ENCODE data around the gene TMC2. TPM values are rescaled to one million over a fixed set of nuclear protein-coding genes. Genes with fewer than 3 reads are reported as not detected.
"Not testable (repeated sequence)": the region's sequence is repeated elsewhere in the genome, so short reads cannot be mapped to it uniquely, and the experiment has no call there.

TMC2 gene
- total and polyA plus RNA-seq, 2 of the 8 experiments (the other 6 are each of a cell fraction or from before 2014, with no cell fraction given) = not detected

- H2BK120ac ChIP-seq (replicated peaks; ENCODE audit: low read depth, low read length); H2BK15ac ChIP-seq (ENCODE audit: low read length); H3K18ac ChIP-seq (ENCODE audit: extremely low read depth, low read length); H3K23me2 ChIP-seq (ENCODE audit: low read depth, low read length); H3K14ac ChIP-seq (ENCODE audit: insufficient read length); H4K8ac ChIP-seq (ENCODE audit: extremely low read depth, insufficient read depth, low read length); DNase-seq (ENCODE audit: low read depth in 1 of 2, low spot score in 2 of 2); H3K23ac ChIP-seq (ENCODE audit: insufficient read length); H3K36me3 ChIP-seq (ENCODE audit: control insufficient read depth in 2 of 4, insufficient read depth in 4 of 4, low read length in 3 of 4); H3K4ac ChIP-seq (replicated peaks; ENCODE audit: insufficient read length, low read depth, low read length); H4K20me1 ChIP-seq (replicated peaks in 1 of 2; ENCODE audit: control insufficient read depth in 1 of 2, insufficient read depth in 2 of 2, low read length in 2 of 2); H2BK5ac ChIP-seq (ENCODE audit: low read depth, low read length); H4K91ac ChIP-seq (replicated peaks; ENCODE audit: insufficient read length, low read length); H3K79me2 ChIP-seq (ENCODE audit: control insufficient read depth in 1 of 2, insufficient read depth in 2 of 2, low read length in 2 of 2); H3K27ac ChIP-seq (ENCODE audit: low read depth, low read length); H2AK5ac ChIP-seq (ENCODE audit: low read depth, low read length); H3K9me3 ChIP-seq (ENCODE audit: insufficient read depth in 2 of 2, low read depth in 1 of 2, low read length in 1 of 2); H2AFZ ChIP-seq (ENCODE audit: low read length); H2BK12ac ChIP-seq (ENCODE audit: low read depth, low read length); FAIRE-seq; H2BK20ac ChIP-seq (ENCODE audit: low read length); H3K9ac ChIP-seq (replicated peaks in 1 of 4; ENCODE audit: extremely low read depth in 1 of 4, low read depth in 3 of 4, low read length in 3 of 4); H3K4me1 ChIP-seq (replicated peaks in 1 of 4; ENCODE audit: control insufficient read depth in 3 of 4, insufficient read depth in 4 of 4, low read length in 3 of 4); H3K4me3 ChIP-seq (ENCODE audit: extremely low read depth in 1 of 4, insufficient read depth in 2 of 4, low read depth in 3 of 4, low read length in 4 of 4); H4K5ac ChIP-seq (ENCODE audit: insufficient read length, low read depth, low read length); H3K79me1 ChIP-seq (ENCODE audit: low read depth, low read length); H3K56ac ChIP-seq (replicated peaks; ENCODE audit: insufficient read length, low read depth, low read length); H3K4me2 ChIP-seq (ENCODE audit: insufficient read depth in 1 of 2, low read depth in 2 of 2, low read length in 2 of 2): not testable (repeated sequence)
- WGBS, 2 experiments (ENCODE audit: extremely low coverage in 1 of 2, insufficient coverage in 1 of 2, insufficient read length in 1 of 2, insufficient replicate concordance in 2 of 2, low coverage in 1 of 2, low lambda C conversion rate in 2 of 2, missing lambda C conversion rate in 1 of 2) = 87% methylated on average over 5 of the region's 5 CpGs; no CpG with 5 or more reads in 1 of the 2 experiments
- peaks cover 4 to 44% (median 28%) of the 10 kb centered on the region in 4 experiments for H3K27me3 ChIP-seq (replicated peaks in 1 of 4; ENCODE audit: control insufficient read depth in 3 of 4, extremely low read depth in 1 of 4, insufficient read depth in 3 of 4, low read length in 3 of 4)
- ChIA-PET POLR2A (ENCODE audit: partially characterized antibody) (interaction anchor here (1.4 kb wide), 1 partner anchor 12 kb away, joined by 4 read pairs; no protein-coding TSS in a partner anchor), CTCF (ENCODE audit: partially characterized antibody) (interaction anchor here (0.6 kb wide), 1 partner anchor 18 kb away, joined by 3 read pairs; no protein-coding TSS in a partner anchor)
Measured at GRCh38 chr20:2526218-2526583, 10.2 kb upstream of the TMC2 start.

Data from H1 (cell line).